CD1c-positive myeloid dendritic cell (primary cell): ENCODE measurements around the gene NAPA.

Experiments used
- DNase-seq: peaks from one replicate; pipeline ENCODE4 v3.0.0-alpha.2; 2016; ENCODE audit errors: extremely low spot score

NAPA gene

DNA sequence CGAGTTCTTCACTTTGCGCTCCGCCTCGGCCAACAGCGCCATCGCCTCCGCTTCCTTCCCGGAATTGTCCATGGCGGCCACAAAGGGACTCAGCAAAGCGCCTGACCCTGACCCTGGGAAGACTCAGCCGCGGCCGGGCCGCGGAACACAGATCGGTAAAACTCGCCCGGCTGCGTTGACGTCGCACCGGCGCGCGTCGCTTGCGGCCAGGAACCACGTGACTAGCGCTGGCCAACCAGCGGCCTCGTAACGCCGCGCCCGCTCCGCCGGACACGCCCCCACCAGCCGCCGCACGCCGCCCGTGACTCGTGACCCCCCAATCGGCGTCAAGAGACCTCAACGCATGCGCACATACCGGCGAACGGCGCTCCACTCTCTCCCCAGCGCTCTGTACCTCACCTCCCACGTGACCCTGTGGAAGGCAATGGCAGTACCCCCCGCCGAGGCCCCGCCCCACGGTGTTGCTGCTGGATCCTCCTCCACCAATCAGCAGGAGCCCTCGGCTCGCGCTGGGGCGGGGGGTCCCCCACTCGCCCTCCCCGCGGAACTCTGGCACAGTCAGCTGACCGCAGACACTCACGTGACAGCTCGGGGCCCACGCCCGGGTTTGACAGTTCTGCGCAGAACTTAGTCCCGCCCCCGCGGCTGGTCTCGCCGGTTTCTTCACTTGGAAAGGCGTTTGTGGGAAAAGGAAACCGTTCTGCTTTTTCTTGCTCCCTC lies at the start of gene NAPA:
Gene NAPA, minus strand, starts transcription at position 195 of the 720 bp plus-strand sequence. Its CDS starts 123 bp downstream, at position 72.
- DNase-seq: peak; percentile 100

DNA sequence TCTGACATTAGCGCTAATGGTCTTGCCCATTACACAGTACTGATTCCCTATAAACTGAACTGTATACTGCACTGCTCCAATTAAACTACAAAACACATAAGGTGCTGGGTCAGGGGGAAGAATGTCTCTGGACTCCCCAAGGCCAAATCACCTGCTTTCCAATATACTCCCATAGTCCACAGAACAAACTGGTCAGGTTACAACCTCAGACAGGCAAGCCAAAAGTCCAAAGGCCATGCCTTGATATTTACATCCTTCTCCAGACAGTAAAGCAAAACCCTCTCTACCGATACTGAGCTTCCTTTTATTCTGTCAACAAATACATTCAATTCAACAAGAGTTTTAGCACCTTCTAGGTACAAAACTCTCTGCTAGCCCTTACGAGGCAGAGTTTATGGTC lies 49.2 kb upstream of the NAPA start:
- DNase-seq: no peak

DNA sequence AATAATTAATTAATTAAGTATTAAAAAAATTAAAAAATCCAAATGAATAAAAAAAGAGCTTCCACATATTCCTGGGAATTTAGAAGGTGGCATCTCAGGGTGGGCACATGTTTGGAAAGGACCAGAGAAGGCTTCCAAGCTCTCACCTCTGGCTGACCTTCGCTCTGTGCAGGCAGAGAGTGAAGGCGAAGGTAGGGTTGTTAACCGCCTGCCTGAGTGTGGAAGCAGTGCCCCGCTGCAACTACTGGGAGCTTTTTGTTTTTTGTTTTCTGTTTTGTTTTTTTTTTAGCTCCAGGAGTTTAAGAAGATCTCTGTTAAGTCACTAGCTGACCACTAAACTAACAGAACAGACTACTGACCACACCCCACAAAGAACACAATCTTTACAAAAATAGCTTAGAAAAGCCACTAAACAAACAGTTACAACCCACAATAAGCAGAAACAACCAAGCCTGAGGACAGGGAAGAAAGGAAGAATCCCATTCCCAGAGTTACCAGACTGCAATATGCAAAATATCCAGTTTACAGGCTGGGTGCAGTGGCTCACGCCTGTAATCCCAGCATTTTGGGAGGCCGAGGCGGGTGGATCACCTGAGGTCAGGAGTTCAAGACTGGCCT lies 46.7 kb upstream of the NAPA start:
- DNase-seq: no peak

DNA sequence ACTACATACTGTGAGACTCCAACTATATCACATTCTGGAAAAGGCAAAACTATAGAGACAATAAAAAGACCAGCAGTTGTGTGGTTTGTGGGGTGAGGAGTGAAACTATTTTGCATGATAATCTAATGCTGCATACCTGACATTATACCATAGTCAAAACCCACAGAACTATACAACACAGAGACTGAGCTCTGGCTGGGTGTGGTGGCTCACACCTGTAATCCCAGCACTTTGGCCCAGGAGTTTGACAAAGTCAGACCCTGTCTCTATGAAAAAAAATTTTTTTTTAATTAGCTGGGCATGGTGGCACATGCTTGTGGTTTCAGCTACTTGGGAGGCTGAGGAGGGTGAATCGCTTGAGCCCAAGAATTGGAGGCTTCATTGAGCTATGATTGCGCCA lies 46.1 kb upstream of the NAPA start:
- no peak for DNase-seq

DNA sequence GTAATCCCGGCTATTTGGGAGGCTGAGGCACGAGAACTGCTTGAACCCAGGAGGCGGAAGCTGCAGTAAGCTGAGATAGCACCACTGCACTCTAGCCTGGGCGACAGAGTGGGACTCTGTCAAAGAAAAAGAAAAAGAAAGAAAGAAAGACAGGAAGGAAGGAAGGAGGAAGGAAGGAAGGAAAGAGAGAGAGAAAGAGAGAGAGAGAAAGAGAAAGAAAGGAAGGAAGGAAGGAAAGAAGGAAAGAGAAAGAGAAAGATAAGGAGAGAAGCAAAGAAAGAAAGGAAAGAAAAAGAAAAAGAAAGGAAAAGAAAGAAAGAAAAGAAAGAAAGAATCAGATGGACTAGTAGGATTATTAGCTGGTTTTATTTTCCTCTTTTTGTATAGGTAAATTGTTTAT lies 35.3 kb upstream of the NAPA start:
- DNase-seq: no peak

DNA sequence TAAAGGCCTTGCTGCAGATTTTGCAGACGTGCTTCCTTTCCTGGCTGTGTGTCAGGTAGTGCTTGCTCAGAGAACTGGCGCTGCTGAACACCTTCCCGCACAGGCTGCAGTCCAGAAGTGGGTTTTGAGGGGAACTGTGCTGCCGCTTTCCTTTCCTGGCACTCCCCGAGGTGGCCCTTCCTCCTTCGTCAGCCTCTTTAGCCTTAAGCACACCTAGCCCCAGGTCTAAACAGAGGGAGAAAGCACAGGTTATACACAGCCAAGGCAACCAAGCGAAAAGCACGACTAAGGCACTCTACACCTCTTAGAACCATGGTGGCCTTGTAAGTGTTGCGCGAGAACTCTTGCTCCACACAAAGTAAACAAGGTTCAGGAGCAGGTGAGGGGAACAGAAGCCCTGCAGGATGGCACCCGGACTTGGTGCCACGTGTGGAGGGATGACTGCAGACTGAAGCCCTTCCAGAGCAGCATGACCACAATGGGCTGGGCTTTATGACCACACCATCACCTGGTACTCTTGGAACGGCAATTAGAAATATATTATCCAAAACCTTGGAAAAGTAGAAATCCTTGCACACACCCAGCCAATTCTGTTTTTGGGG lies 34.5 kb upstream of the NAPA start:
- DNase-seq: no peak

DNA sequence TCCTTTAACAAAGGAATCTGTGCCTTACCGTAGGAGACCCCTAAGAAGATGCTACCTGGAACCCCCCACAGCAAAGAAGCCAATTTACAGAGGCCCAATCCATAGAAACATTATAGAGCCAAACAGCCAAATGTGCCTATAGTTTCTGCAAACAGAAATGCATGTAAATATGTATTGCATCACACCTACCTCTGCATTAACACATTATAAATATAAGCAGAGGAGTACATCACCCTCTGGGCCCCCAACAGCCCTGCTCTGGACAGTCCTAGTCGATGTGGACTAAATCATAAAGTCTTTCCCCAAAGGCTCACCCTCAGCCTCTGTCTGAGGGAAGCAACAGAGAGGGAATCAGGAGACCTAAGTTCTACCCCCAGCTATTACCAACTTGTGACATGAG lies 32.3 kb upstream of the NAPA start:
- no peak for DNase-seq

DNA sequence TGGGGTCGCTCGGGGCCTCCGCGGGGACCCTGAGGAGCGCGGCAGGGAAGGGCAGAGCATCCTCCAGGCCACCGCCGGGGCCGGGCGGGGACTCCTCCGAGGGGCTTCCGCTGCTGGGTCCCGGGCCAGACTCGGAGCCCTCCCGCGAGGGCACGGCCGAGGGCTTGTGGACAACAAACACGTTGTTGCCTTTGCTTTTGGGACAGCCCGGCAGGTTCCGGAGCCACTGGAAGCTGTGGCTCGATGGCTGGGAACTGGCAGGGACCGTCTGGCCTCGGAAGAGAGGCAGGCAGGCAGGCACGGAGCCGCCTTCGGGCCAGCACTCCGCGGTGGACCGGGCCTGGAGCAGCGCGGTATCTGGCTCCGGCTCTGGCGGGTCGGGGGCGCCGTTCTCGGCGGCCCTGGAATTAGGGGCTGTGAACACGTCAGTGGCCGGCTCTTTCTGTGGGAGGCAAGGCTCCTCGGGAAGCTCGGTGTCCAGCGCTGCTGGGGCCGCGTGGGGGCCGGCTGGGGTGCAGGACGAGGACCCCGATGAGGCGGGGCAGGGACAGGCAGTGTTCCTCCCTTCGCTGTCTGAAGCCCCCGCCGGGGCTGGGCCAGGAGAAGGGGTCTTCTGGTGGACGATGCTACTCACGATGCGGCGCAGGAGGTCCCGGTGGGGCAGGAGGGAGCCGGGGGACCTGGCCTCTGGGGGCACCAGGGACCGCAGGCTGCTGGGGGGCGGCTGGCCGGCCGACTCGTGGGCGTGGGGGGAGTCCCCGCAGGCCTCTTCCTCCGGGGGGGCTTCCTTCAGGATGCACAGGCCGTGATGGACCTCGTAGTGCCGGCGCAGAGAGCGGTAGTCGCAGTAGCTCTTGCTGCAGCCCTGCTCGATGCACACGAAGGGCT lies 30.4 kb upstream of the NAPA start:
- no peak for DNase-seq

DNA sequence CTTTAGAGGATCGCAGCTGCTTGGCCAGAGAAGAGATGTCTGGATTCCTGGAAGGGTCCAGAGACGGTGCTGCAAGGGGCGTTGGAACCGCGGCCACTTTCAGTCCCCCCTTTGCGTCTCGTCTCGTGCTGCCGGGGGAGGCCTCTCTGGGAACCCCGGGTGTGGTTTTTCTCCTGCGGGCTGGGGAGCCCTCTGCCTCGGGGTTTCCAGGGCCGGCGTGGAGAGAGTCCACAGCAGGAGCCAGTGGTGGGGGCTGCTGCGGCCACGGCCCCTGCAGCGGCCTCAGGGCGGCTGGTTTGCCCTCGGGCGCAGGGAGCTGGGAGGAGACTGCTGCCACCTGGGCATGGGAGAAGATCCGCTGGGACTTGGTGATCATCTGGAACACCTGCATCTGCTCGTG lies 29.6 kb upstream of the NAPA start:
- DNase-seq: no peak

DNA sequence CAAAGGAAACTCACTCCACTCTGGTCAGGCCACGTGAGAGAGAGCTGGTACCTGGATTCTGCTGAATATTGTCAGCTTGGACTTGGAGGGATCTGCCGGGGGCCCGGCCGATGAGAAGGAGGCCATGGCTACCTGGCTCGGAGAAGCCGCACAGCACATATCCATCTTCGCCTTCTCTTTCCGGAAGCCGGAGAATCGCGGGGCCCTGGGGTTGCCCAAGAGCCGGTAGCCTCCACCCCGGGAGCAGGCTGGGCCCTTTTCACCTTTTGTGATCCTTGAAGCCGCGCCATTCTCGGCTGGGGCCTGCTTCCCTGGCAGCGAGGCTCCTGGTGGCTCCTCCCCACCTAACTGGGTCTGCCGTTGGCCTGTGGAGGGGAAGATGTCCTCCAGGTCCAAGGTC lies 29.2 kb upstream of the NAPA start:
- DNase-seq: no peak

DNA sequence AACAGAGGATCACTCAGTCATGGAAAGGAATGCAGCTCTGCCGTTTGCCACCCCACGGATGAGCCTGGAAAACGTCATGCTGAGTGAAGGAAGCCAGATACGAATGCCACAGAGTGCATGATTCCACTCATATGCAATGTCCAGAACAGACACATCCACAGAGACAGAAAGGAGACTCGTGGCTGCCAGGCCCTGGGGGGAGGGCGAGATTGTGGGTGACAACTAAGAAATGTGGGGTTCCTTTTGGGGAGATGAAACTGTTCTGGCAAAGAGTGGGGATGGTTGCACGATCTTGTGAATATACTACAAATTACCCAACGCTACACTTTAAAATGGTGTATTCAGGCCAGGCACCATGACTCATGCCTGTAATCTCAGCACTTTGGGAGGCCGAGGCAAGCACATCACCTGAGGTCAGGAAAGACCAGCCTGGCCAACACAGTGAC lies 27.2 kb upstream of the NAPA start:
- no peak for DNase-seq

DNA sequence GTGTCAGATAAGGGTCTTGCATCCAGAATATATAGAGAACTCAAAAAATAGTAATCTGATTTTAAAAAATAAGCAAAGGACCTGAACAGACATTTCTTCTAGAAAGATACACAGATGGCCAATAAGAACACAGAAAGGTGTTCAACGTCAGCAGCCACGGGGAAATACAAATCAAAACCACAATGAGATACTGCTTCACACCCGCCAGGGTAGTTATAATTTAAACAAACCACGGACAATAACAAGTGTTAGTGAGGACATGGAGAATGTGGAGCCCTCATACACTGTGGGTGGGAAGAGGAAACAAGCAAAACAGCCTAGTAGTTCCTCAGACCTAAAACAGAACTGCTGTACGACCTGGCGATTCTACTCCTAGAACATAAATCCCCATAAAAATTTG lies 26.7 kb upstream of the NAPA start:
- peak; percentile 41 for DNase-seq

DNA sequence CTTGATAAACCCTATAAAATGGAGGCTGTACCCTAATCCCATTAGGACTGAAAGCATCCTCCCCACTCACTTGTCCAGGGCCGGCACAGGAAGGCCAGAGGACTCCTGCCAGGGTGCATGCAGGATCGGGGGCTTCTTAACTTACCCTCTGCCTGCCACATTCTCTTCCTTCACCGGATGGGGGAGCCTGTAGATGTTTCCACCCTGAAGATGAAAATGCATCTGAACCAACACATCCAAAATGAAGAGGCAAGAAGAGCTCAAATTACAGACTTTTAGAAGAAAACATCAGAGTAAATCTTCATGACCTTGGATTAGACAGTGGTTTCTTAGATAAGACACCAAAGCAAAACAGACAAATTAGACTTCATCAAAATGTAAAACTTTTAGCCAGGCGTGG lies 25.9 kb upstream of the NAPA start:
- no peak for DNase-seq

DNA sequence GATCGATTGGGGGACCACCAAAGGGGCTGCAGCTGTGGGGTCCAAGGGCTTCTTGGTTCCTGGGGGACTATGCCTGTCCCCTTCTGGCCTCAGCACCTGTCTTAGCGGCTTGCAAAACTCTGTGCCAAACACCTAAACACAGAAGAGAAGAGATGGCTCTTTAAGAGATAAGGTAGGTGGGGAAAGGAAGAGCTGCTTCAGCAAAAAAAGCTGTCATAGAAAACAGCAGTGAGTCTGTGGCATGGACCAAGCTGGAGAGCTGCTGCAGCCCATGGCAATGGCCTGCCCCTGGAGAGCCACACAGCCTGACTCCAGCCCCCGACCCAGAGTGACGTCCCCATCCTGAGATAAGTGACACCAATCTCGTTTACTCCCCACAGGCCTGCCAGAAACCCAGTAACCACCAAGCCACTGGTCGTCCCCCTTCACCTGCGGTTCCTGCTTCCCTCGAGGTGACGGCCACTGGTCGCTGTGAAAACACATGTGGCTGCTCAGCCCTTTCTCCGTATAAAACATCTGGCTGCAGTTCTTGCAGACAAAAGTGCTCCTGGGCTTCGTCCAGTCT lies 25.0 kb upstream of the NAPA start:
- DNase-seq: no peak

DNA sequence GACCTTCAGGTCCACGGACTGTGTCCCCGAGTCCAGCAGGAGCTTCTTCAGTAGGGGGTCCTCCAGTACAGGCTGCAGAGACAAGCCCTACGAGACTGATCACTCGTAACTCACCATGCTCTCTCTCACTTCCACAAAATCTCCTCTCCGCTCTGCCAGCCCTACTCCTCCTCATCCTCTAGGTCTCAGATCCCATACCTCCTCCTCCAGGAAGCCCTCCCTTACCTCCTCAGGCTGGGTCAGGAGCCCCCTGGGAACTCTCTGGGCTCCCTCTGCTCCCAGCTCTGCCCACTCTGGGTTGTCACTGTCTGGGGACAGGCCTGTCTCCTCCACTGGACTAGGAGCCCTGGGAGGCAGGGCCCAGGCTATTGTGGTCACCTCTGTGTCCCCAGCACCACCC lies 23.9 kb upstream of the NAPA start:
- DNase-seq: no peak

DNA sequence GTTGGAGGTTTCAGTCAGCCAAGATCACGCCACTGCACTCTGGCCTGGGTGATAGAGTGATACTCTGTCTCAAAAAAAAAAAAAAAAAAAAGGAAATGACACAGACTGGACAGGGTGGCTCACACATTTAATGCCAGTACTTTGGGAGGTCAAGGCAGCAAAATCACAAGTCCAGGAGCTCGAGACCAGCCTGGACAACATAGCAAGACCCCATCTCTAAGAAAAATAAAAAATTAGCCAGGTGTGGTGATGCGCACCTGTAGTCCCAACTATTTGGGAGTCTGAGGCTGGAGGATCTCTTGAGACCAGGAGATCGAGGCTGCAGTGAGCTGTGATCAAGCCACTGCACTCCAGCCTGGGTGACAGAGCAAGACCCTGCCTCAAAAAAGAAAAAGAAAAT lies 22.6 kb upstream of the NAPA start:
- DNase-seq: no peak

DNA sequence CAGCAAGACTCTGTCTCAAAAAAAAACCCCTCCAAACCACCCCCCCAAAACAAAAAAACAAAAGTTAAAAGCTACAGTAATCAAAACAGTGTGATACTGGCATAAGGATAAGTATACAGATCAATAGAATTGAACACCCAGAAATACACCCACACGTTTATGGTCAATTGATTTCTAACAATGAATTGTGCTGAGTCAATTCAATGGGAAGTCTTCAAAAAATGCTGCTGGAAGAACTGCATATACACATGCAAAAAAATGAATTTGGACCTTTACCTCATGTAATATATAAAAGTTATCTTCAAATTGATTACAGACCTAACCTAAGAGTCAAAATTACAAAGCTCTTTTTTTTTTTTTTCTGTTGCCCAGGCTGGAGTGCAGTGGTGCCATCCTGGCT lies 19.8 kb upstream of the NAPA start:
- no peak for DNase-seq

DNA sequence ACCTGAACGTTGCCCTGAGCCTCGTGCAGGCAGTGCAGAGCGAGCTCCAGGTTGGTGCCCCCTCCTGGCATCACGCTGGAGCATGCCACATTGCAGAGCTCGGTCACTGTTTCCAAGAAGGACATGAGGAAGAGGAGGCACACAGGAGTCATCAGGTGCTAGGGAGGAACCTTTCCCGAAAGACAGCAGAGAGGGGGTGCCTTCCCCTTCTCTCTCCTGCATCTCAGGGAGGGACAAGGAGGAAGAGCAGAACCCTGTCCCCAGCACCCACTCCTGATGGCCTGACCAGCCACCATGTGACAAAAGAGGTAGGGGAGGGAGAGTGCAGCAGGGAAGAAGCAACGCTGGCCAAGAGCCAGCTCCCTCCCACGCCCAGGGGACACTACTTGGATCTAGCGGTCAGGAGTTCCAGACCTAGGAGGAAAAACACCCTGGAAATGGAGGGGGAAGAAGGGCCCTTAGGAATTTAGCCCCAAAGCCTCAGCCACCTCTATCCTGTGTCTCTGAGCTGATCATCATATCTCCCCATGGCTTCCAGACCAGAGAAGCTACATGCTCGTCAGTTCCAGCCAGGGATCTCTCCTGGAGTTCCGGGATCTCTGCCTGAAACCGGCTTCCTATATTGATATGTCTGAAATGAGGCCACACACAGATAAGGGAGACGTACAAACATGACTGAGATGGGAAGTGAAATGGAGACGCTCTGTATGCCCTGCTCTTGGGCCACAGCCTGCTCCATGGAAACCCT lies 17.0 kb upstream of the NAPA start:
- DNase-seq: peak; percentile 26

DNA sequence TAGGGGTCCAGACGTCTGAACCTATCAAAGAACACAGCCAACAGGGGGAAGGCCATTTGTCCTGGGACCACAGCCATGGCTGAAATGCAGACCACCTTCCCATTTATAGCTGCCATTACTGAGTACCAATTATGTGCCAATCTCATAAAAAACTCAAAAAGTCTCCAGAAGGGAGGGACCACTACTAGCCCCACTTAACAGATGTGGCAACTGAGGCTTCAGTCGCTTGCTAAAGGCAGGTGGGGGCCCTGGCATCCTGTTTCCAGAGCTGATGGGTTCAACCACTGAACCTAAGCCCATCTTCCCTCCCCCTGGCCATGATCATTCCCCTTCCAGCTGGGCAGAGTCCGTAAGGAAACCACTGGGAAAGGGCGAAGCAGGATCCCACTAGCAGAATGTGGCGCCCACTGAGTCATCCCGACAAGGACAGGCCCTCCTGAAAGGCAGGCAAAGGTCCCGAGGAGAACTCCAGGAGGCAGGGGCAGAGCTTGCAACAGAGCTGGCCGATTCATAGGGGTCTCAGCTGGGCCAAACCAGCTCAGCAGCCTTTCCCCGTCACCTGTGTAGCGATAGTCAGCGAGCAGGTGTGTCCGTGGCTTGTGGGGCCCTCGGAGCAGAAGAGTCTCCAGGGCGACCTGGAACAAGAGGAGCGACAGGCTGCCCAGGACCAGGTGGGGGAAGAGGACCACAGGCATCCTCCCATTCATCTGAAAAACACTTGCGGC lies 14.3 kb upstream of the NAPA start:
- DNase-seq: no peak

DNA sequence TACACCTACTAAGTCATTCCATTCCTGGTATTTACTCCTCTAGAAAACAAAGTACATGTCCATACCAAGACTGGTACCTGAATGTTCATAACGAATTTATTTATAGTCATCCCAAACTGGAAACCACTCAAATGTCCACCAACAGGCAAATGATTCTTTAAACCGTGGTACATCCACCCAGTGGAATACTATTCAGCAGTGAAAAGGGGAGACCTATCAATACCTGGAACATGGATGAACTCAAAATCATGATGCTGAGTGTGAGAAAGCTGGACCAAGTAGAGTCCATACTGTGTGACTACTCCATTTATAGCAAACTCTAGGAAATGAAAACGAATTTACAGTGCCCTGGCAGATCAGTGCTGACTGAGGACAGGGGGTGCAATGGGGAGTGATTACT lies 11.9 kb upstream of the NAPA start:
- no peak for DNase-seq

DNA sequence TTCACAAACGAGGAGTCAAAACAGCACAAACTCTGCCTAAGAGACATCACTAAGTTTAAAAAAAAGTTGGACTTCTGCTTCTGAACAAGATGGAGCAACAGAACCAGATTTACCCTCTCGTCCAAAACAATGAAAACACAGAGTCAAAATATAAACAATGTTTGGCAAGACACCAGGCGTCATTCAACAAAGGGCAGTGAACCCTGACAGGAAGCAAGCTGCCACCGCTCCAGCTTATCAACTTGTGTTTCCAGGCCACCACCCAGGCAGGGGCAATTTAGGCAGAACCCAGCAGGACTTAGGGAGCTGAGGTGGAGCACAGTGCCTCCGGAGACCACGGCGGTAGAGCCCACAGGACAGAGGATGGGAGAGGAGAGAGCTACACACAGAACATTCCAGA lies 8.6 kb upstream of the NAPA start:
- no peak for DNase-seq
